Measurements from ENCODE around the gene TAS2R42.
A peak's percentile ranks its signal among the peaks of the same experiment; 100 is the strongest.

TAS2R42 gene

GRCh38 chr12:11186837-11187236, at the start of gene TAS2R42:
TAS2R42 (minus strand) TSS chr12:11186937; CDS start chr12:11186937, 0 bp downstream.
- DNase-seq: no peak
- in situ Hi-C loops (cut with MboI; ENCODE audit: low pct_unique_long_range_greater_than_20kb, low sequenced_read_pairs): loop anchor here (25.0 kb wide), 1 partner anchor 425 kb away; no protein-coding TSS in a partner anchor

- in situ Hi-C loops (cut with MboI; ENCODE audit: low pct_unique_long_range_greater_than_20kb, low sequenced_read_pairs): loop anchor here (25.0 kb wide), 1 partner anchor 254 kb away; no protein-coding TSS in a partner anchor
- no peak for DNase-seq
These were observed 46.8 kb upstream of the TAS2R42 start for GRCh38 chr12:11233532-11233931.

- in situ Hi-C loops (cut with MboI; ENCODE audit: low pct_unique_long_range_greater_than_20kb, low sequenced_read_pairs): loop anchor here (25.0 kb wide), 1 partner anchor 259 kb away; no protein-coding TSS in a partner anchor
- DNase-seq: peak; percentile 69
These were observed 41.7 kb upstream of the TAS2R42 start for GRCh38 chr12:11228296-11228879.

GRCh38 chr12:11227373-11227772, 40.6 kb upstream of the TAS2R42 start:
- no peak for DNase-seq
- in situ Hi-C loops (cut with MboI; ENCODE audit: low pct_unique_long_range_greater_than_20kb, low sequenced_read_pairs): loop anchor here (25.0 kb wide), 1 partner anchor 260 kb away; no protein-coding TSS in a partner anchor

GRCh38 chr12:11209113-11209512, 22.4 kb upstream of the TAS2R42 start:
- DNase-seq: no peak

GRCh38 chr12:11204173-11204572, 17.4 kb upstream of the TAS2R42 start:
- no peak for DNase-seq
- in situ Hi-C loops (cut with MboI; ENCODE audit: low pct_unique_long_range_greater_than_20kb, low sequenced_read_pairs): no loop called here

More at GRCh38 chr12:11209113-11209512, 22.4 kb upstream of the TAS2R42 start:
- in situ Hi-C loops (cut with MboI; ENCODE audit: low pct_unique_long_range_greater_than_20kb, low sequenced_read_pairs): no loop called here

GRCh38 chr12:11202811-11203210, 16.1 kb upstream of the TAS2R42 start:
- in situ Hi-C loops (cut with MboI; ENCODE audit: low pct_unique_long_range_greater_than_20kb, low sequenced_read_pairs): no loop called here
- no peak for DNase-seq

- DNase-seq: no peak
- in situ Hi-C loops (cut with MboI; ENCODE audit: low pct_unique_long_range_greater_than_20kb, low sequenced_read_pairs): loop anchor here (25.0 kb wide), 1 partner anchor 421 kb away; no protein-coding TSS in a partner anchor
These were observed 3.7 kb downstream of the TAS2R42 start for GRCh38 chr12:11183011-11183410.

GRCh38 chr12:11182529-11182928, 4.2 kb downstream of the TAS2R42 start:
- DNase-seq: no peak
- in situ Hi-C loops (cut with MboI; ENCODE audit: low pct_unique_long_range_greater_than_20kb, low sequenced_read_pairs): loop anchor here (25.0 kb wide), 1 partner anchor 420 kb away; no protein-coding TSS in a partner anchor

GRCh38 chr12:11178250-11178649, 8.5 kb downstream of the TAS2R42 start:
- no peak for DNase-seq
- in situ Hi-C loops (cut with MboI; ENCODE audit: low pct_unique_long_range_greater_than_20kb, low sequenced_read_pairs): loop anchor here (25.0 kb wide), 1 partner anchor 416 kb away; no protein-coding TSS in a partner anchor

GRCh38 chr12:11174022-11174421, 12.7 kb downstream of the TAS2R42 start:
- no peak for DNase-seq
- in situ Hi-C loops (cut with MboI; ENCODE audit: low pct_unique_long_range_greater_than_20kb, low sequenced_read_pairs): no loop called here

- in situ Hi-C loops (cut with MboI; ENCODE audit: low pct_unique_long_range_greater_than_20kb, low sequenced_read_pairs): no loop called here
- DNase-seq: no peak
These were observed 14.6 kb downstream of the TAS2R42 start for GRCh38 chr12:11171969-11172675.

- peak; percentile 92 for DNase-seq
- in situ Hi-C loops (cut with MboI; ENCODE audit: low pct_unique_long_range_greater_than_20kb, low sequenced_read_pairs): no loop called here
These were observed 15.4 kb downstream of the TAS2R42 start, which contains the start of gene SMIM10L1 for GRCh38 chr12:11171145-11171968. SMIM10L1 (plus strand) TSS chr12:11171194; CDS start chr12:11171357, 163 bp downstream.

- in situ Hi-C loops (cut with MboI; ENCODE audit: low pct_unique_long_range_greater_than_20kb, low sequenced_read_pairs): no loop called here
- DNase-seq: no peak
These were observed 16.0 kb downstream of the TAS2R42 start for GRCh38 chr12:11170810-11171144.

GRCh38 chr12:11166300-11166699, 20.4 kb downstream of the TAS2R42 start:
- no peak for DNase-seq
- in situ Hi-C loops (cut with MboI; ENCODE audit: low pct_unique_long_range_greater_than_20kb, low sequenced_read_pairs): no loop called here

GRCh38 chr12:11164384-11164783, 22.4 kb downstream of the TAS2R42 start:
- in situ Hi-C loops (cut with MboI; ENCODE audit: low pct_unique_long_range_greater_than_20kb, low sequenced_read_pairs): no loop called here
- DNase-seq: no peak

- DNase-seq: no peak
These were observed 24.2 kb downstream of the TAS2R42 start for GRCh38 chr12:11162502-11162901.

GRCh38 chr12:11158885-11159444, 27.8 kb downstream of the TAS2R42 start:
- no peak for DNase-seq
- in situ Hi-C loops (cut with MboI; ENCODE audit: low pct_unique_long_range_greater_than_20kb, low sequenced_read_pairs): no loop called here

More at GRCh38 chr12:11162502-11162901, 24.2 kb downstream of the TAS2R42 start:
- in situ Hi-C loops (cut with MboI; ENCODE audit: low pct_unique_long_range_greater_than_20kb, low sequenced_read_pairs): no loop called here

GRCh38 chr12:11154400-11154925, 32.3 kb downstream of the TAS2R42 start:
- DNase-seq: no peak
- in situ Hi-C loops (cut with MboI; ENCODE audit: low pct_unique_long_range_greater_than_20kb, low sequenced_read_pairs): no loop called here

Data from KBM-7 (cell line).